Erythroblast (primary cell): ENCODE measurements around the gene OR2AT4.

ENCODE experiments used
- DNase-seq, 2 experiments: peaks; one replicate each; lab custom pipeline; 2025; lab: John Stamatoyannopoulos, UW
- GATA1 ChIP-seq: IDR thresholded peaks from 2 replicates; pipeline ENCODE4 v1.6.1; 2011; ENCODE audit warnings: low read depth, mild to moderate bottlenecking, control low read depth, low read length, moderate library complexity
- POLR2A ChIP-seq: IDR thresholded peaks from 2 replicates; pipeline ENCODE4 v1.6.1; 2011; ENCODE audit warnings: mild to moderate bottlenecking, low read length

Gene OR2AT4

DNA sequence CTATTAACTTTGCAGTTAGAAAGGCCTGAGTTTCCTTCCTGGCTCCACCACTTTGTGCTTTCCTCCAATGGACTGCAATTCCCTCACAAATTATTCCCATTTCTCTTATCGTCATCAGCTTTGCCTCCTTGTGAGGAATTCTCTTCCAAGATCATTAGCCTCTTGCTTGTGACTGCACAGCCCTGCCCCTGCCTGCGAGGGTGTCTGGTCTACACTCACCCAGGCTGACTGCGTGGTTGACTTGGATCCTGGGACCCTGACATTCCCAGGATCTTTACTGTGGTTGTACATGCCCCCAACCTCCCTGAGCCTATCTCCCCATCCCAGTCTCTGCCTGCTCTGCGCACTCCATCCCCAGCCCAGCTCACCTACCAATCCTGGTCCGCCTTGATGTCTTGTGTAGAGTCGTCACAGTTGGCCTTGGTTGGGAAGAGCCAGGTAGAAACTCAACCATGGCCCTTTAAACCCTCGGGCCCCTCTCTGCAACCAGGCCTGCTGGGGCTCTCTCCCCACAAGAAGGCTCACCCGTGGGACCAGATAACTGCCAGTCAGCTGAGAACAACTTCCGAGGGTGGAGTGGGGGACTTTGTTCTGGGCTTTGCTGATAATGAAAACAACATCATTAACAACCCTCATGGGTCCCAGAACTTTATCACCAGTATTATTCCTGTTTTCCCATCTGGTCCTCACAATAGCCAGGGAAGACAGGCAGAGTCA is at the start of gene OR2AT4:
OR2AT4 (minus strand) TSS at position 421 of the 717 bp plus-strand sequence.
- peak; percentile 85 to 90 for DNase-seq
- TF ChIP-seq POLR2A (no peak), GATA1 (no peak)

DNA sequence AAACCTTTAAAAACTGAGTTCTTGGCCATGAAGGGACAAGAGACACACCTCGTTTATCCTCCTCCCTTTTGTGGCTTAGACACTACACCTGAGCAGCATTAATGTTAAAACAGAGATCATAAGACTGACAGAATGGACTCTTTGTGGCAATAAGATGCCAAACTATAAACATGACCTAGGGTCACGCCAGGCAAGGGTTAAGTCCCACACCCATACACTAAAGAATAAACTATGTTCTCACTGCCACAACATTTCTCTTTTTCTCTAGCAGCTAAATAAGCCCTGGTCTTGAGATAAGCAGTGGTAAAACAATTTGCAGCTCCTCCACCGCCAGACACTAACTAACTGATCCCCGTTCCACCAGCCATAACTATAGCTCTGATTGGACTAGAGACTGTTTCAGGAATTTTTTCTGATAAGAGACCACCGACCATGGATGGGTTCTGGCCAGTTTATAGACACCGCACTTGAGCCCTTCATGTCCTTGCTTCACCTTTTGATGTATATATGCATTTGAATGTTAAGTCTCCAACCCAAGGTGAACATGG is 49.4 kb upstream of the OR2AT4 start:
- DNase-seq = no peak
- TF ChIP-seq POLR2A (no peak), GATA1 (no peak)

DNA sequence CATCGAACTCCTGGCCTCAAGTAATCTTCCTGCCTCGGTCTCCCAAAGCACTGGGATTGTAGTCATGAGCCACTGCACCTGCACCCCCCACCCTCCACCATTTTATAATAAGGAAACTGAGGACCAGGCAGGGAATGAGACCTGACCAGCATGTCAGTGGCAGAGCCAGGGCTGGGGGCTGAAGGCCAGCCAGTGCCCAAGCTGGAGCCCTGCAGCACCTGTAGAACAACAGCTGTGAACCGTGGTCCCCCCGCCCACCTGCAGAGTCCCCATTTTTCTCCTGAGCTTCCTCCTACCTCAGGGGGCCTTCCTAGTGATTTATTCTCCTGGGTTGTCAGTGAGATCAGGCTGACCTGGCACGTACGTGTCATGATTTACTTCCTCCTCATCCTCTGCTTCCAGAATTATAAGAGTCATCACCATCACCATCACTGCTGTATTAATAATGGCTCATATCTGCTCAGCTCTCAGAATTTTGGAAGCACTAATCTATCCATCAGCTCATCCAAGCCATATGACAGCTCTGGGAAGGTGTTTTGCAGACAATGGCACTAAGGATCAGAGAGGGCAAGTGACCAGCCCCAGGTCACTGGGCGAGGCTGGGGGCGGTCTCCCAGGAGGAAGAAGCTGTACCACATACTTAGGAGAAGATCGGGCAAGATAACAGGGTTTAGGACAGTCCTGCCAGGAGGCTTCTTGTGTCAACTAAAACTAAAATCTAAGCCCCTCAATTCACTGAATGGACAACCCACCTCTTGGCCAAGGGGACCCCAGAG is 48.7 kb upstream of the OR2AT4 start:
- no peak for TF ChIP-seq GATA1
- no peak for TF ChIP-seq POLR2A

DNA sequence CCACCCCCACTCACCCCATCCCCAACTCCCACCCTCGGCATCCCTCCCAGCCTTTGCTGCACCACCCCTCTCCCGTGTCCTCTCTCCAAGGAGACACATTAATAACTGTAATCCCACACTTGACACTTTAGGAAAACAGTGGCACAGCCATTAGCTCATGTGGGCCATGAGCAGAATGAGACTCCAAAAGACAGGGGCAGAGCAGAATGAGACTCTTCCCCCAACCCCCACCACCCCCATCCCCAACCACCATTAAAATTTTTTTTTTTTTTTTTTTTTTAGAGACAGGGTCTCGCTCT is 48.0 kb upstream of the OR2AT4 start:
- no peak for DNase-seq
- no peak for TF ChIP-seq POLR2A
- TF ChIP-seq GATA1 = no peak

More for the DNA sequence above, 48.7 kb upstream of the OR2AT4 start:
- DNase-seq = no peak

DNA sequence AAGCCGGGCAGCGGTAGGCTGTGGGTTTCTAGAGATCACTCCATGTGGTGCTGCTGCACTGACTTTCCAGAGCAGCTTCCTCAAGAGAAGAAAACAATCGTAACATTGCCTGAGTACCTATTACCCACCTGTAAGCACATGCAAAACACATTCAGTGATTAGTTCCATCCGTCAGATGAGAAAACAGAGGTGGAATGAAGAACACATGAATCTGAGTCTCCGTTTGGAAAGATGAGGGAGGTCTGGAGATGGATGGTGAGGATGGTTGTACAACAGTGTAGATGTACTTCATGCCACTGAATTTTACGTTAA is 46.7 kb upstream of the OR2AT4 start:
- TF ChIP-seq GATA1 (no peak), POLR2A (no peak)
- no peak for DNase-seq

DNA sequence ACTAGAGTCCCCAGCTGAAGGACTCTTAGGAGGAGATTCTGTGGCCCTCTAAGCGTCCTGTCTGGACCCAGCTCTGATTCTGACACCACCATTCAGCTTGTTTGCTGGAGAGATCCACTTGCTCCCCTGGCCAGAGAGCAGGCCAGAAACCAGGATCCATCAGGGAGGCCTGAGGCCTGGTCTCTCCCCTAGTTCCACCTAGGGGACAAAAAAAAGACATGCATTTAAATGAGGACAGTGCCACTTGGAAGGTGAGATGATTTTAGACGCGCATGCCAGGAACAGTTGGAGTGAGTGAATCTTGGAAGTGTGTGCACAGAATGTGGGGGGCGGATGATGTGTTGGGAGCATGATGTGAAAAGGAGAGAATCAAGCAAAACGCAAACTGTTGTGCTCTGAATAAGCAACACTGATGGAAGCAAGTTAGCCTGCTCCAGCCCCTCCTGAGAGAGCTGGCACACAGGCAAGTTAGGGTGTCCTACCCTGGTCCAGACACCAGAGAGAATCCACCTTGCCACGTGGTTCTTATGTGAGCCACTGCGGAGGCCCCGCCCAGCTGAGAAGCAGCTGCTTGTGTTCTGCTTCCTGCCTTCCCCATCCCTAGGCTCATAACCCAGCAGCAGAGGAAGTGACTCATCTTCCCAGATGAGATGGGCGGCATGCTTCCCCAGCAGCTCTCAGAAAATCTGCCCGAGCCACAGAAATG is 46.2 kb upstream of the OR2AT4 start:
- TF ChIP-seq POLR2A (no peak), GATA1 (no peak)
- DNase-seq = peak; percentile 18 to 74

DNA sequence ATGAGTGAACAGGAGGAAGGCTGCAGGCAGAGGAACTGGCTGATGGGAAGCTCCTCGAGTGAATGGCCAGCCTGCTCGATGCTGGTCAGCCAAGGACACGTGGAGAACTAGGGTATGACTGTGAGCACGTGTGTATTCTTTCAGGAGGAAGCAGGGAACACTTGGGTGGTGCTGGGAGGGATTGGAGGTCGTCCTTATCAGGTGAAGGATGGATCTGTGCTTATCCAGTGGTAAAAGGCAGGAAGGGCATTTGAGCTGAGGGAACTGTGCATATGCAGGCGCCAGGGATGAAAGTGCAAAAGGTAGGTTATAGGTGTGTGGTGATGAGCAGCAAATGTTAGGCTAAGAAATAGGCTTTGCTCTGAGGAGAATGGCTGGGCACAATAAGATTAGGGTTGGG is 44.5 kb upstream of the OR2AT4 start:
- TF ChIP-seq GATA1 (no peak), POLR2A (no peak)
- DNase-seq = no peak

DNA sequence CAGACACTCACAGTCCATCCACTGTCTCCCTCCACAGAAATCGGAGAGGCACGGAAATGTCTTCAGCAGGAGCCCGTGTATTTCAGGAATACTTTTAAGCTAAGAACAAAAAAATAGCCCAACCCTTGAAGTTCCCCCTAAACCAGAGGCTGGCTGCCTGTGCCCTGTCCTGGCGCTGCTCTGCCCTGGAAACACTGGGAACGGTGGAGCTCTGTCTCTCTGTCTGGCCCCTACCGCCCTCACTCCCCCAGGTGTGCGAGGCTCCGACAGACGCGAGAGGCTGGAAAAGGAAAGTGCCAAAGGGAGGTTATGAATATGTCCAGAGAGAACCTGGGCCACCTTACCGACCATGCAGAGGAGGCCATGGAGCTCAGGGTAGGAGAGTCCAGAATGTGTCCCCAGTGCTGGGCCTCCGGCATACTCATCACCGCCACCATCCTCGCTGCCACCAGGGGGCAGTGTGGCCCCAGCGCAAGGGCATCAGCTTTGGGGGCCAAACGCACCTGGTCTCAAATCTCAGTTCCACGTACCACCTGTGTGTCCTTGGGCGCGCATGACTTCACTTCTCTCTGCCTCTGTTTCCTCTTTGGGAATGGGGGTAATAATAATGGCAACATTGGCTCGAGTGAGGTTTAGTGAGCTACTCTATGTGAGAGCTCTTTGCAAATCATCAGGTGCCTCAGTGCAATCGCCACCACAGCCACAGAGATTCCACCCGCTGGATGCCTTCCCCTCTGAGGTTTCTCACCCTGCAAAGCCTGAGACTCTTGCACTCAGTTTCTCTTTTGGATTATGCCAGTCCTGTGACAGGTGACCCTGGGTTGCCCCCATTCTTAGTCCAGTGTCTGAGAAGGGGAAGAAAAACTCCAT is 43.8 kb upstream of the OR2AT4 start:
- TF ChIP-seq GATA1 (no peak), POLR2A (no peak)
- DNase-seq = peak; percentile 56 to 81

DNA sequence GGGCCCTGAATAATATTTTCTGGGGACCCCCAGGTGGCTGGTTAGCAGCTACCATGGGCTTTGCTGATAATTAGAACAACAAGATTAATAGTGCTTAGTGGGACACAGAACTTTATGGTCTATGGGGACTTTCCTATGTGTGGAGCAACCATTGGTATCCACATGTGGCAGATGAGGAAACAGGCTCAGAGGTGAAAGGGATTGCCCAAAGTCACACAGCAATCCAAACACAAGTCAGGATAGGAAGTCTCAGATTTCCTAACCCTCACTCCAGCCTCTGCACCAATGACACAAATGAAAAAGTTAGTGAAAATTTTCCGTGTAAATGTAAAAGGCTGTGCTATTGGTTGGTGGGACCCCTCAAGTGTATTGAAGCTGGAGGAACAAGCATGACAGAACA is 39.0 kb upstream of the OR2AT4 start:
- DNase-seq = no peak
- TF ChIP-seq POLR2A (no peak), GATA1 (no peak)

DNA sequence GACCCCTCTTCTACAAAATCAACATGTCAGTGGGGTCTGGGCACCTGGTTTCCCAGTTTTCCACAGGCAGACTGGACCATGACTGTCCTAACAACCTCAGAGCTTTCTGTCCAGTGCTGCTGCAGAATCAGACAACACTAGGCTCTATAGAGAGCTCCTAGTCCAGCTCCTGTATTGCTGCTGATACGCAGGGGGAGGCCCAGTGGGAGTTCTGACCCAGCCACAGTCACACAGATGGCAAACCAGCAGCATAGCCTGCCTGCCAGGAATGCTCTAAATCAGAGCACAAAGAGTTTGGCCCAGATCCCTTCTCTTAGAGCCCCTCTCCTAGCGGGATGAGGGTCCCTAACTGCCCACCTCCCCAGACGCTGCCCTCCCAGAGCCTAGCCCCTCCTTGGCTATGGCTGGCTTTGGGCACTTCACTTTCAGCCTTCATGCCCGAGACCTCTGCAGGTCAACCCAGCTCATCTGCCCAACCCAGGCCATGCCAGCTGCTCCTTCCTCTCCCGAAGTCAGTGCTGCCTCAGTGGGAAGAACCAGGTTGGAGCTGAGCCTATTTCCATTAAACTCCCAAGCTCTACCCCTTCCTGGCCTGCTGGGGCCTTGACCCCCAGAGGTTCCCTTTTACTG is 38.5 kb upstream of the OR2AT4 start:
- no peak for DNase-seq
- TF ChIP-seq GATA1 (no peak), POLR2A (no peak)

DNA sequence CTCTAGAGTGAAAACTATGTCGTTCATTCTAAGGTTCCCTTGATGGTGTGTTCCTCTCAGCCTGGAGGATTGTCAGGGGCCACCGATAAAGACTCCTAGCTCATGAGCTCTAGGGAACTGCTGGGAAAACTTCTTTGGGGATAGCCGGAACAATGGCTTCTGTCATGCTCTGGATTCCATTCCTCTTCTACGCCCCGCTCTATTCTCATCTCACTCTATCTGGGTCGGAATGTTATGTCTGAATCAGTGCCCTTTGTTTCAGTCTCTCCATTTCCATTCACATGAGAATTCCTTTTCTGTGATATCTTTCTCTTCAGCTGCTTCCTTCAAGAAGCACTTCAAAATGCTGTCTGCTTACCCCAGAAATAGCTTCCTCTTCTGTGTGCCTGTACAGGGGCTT is 37.3 kb upstream of the OR2AT4 start:
- DNase-seq = no peak
- TF ChIP-seq GATA1 (no peak), POLR2A (no peak)

DNA sequence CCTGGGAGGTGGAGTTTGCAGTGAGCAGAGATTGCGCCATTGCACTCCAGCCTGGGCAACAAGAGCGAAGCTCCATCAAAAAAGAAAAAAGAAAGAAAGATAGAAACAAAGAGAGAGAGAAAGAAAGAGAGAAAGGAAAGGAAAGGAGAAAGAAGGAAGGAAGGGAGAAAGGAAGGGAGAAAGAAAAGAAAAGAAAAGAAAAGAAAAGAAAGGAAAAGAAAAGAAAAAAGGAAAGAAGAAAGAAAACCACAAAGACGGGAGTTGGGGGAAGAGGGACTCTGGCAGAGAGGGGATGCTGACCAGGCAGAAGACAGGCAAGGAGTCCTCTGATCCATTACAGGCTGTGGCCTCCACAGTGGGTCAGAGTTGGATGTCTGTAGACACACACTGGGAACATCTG is 35.4 kb upstream of the OR2AT4 start:
- no peak for DNase-seq
- no peak for TF ChIP-seq GATA1
- no peak for TF ChIP-seq POLR2A

DNA sequence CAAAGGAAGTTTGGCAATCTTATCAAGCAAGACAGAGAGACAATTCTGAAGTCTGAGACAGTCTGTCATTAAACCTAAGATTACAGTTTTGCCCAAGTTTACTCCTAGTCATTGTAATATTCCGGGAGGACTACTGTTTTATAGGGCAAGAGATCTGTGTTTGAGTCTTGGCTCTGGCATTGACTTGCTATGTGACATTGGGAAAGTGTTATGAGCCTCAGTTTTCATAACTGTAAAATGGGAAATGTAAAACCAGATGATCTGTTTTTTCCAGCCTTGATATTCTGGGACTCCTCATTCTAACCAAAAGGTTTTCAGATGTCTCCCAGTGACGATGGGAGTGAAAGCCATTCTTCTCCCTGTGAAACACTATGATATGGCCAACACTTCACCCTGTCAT is 29.9 kb upstream of the OR2AT4 start:
- DNase-seq = no peak
- TF ChIP-seq POLR2A (no peak), GATA1 (no peak)
